T-helper 9 cell (primary cell): Measurements from ENCODE around the gene SOS1.
"Not testable (repeated sequence)": the region's sequence is repeated elsewhere in the genome, so short reads cannot be mapped to it uniquely, and the experiment has no call there.

Source experiments
- DNase-seq: peaks from one replicate; pipeline ENCODE4 v3.0.0-alpha.2; 2020

Gene SOS1

DNA sequence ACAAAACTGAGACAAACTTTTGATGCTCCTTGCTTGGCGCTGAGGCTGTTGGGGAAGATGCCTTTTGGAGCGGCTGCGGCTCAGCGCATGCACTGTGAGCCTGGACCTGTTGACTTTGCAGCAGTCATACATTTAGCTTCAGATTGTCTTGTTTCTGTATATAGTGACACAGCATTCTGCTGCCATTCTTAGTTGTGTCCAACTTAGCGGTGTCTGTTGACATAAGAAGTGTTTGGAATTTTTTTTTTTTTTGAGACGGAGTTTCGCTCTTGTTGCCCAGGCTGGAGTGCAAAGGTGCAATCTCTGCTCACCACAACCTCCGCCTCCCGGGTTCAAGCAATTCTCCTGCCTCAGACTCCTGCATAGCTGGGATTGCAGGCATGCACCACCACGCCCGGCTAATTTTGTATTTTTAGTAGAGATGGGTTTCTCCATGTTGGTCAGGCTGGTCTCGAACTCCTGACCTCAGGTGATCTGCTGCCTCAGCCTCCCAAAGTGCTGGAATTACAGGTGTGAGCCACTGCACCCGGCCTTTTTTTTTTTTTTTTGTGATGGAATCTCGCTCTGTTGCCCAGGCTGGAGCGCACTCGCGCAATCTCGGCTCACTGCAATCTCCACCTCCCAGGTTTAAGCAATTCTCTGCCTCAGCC, 17.5 kb upstream of the SOS1 start:
- DNase-seq: not testable (repeated sequence)

DNA sequence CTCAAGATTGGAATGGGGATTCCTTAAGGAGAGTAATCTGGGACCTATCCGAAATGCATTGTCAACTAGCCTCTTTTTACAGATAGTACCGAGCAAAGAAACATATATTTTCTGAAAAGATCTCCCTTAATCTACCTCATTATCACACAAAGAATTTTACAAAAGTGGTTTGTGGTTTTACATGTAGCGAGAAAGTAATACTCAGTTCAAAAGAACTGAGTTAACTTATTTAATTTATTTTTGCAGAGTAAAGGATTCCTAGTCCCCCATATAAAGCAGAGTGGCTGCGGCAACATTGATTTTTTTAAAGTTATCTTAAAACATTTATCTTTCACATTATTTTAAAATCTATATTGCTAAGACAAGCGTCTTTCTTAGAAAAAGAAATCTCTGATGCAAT, 15.9 kb upstream of the SOS1 start:
- DNase-seq: no peak

DNA sequence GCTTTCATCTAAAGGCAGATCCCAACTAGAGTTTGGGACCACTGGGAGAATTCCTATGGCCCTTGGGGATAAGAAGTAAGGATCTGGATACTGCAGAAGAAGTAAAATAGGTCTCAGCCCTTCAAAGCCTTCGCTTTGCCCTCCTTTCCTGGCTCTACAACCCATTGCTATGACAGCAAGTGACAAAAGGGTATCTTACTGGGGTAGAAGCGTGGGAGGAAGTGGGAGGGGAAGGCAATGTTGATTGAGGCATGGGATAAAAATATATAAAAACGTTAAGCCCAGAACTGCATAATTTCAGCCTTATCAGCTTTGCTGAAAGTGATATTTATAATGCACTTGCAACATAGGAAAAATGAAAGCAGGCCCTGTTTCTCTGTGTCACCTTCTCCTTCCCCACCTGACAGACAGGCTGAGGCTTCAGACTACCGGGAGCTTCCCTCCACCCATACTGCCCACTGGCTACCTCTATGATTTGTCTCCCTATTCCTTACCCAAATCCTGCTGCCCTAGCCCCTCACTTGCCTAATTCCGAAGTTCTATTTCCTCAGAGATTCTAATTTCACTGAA, 14.9 kb upstream of the SOS1 start:
- DNase-seq: no peak

DNA sequence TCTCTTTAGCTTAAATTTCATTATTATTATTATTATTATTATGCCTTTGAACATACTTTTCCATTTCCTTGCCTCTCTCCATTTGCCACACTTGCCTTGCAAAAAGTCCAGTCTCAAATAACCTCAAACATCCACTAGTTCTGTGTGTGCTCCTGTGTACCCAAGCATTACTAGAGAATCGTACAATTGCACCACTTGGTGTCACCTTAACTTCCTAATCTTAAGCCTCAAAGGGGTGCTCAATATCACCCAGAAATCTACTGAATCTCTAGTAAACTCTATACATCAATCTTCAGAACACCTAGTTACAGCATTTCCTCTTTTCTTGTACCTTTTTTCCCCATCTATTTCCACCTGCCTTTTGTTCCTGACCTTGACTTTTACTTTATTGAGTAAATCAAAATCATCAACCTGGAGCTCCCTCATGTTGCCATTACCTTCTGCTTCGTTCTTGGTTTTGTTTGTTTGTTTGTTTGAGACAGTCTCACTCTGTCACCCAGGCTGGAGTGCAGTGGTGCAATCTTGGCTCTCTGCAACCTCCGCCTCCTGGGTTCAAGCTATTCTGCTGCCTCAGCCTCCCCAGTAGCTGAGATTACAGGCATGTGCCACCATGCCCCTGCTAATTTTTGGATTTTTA, 12.5 kb upstream of the SOS1 start:
- DNase-seq: no peak

DNA sequence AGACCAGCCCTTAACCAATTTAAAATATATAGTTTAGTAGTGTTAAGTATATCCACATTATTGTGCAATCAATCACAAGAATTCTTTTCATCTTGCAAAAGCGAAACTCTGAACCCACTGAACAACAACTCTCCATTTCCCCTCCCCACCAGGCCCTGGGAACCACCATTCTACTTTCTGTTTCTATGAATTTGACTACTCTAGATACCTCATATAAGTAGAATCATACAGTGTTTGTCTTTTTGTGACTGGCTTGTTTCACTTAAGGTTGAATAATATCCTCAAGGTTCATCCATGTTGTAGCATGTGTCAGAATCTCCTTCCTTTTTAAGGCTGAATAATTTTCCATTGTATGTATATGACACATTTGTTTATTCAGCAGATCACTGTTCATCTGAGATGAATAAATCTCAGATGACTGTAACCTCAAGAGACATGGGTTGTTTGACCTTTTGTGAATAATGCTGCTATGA, 8.1 kb upstream of the SOS1 start:
- no peak for DNase-seq

DNA sequence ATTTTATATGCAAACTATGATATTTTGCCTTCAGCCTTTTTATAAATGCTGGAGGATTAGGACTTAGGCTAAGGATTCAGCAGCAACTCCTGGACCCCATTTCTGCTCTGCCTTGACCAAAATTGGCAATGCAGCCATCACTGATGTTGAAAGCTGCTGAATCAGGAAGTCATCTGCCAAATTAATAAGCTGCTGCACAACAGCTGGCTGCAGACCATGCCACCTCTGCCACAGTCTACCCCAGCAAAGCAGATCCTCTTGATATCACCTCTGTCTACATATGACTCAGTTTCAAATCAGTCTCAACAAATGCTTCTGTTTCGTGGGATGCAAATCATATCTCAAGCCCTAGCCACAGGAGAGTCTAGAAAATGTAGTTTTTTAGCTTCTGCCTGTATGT, 7.1 kb upstream of the SOS1 start:
- no peak for DNase-seq

DNA sequence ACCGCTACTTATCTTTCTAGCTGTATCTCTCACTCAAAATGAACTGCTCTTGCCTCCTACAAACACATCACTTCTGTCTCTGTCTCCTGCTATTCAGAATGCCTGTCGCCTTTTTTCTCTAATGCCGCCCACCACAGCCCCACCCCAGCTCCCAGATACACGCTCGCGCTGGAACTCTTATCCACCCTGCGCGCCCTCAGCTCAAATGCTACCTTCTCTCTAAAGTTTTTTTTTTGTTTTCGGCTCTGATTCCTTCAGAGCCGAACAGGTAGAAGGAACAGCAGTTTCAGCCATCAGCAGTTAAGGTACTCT, 3.9 kb upstream of the SOS1 start:
- no peak for DNase-seq

DNA sequence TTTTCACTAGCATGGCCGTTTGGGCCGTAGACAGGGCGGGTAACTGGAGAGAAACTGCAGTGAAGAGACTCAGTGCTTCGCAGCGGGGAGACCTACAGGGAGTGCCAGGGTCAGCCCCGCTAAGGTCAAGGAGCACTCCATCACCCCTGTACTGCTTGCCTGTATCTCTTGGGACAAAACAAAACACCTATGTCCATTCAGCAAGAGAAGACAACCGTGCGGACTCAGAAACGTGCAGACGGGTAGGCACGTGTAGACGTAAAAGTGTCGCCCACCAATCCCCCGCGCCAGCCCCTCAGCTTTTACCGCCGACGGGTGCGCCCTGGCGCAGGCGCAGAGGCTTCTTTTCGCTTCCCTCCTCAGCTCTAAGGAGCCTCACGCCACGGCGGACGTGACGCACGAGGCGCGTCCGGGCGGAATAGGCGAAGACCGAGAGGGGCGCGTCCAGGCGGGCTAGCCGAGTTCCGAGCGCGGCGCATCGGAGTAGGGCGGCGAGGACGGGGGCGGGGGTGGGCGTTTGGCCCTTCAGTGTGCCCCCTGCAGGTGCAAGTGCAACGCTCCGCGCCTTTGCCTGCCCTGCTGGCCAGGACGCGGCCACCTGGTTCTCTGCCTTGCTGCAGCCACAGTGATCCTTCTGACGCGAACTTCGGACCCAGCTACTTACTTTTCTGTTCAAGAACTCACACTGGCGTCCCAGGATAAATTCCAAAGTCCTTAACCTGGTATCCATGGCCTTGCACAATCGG, 3.3 kb upstream of the SOS1 start:
- peak; percentile 93 for DNase-seq

DNA sequence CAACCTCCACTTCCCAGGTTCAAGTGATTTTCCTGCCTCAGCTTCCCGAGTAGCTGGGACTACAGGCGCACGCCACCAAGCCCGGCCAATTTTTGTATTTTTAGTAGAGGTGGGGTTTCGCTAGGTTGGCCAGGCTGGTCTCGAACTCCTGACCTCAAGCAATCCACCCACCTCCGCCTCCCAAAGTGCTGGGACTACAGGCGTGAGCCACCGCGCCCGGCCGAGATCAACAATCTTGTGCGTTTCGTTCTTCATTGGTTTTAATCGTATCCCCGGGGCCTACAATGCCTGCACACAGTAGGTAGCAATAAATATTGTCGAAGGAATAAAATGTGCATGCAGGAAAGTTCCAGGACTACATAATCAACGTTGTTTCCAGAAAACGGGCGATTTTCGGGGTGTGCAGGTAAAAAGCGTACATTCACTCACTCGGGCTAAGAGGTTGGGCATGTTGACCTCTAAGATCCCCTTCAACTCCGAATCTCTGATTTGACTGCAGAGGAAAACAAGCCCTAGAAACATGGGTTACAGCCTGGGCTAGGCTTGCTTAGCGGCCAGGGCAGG, 2.7 kb upstream of the SOS1 start:
- DNase-seq: no peak

DNA sequence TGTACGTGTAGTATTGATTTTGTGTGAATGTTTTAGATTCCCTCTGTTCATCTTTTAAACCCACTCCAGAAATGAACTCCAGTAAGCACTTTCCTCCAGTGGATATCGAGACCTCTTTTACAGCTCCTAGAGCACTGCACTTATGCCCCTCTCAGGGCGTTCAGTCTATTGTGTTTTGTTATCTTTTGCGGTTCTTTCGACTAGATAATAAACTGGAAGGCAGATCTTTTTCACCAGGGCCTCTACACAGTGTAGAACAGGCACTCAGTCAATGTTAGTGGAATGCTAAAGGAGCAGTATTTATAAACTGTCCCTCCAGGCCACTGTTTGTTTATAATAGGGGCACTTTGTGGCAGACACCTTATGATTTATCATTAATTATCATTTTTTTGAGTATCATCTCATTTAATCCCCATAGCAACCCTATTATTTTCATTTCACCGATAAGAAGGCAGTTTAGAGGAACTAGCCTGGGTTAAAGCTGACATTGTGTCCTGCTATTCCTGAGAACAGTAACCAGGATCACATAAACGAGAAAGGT, 742 bp upstream of the SOS1 start:
- no peak for DNase-seq

DNA sequence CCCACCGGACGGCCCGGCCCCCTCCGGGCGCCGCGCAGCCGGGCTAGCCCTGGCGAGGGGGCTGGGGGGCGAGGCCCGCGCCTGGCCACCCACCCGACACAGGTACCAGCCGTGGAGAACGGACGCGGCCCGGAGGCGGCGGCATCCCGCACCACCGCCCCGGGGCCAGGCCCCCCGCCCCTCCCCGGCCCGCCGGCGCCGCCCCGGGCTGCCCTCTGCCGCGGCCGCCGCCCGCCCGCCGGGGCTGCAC, 405 bp downstream of the SOS1 start:
- DNase-seq: no peak

DNA sequence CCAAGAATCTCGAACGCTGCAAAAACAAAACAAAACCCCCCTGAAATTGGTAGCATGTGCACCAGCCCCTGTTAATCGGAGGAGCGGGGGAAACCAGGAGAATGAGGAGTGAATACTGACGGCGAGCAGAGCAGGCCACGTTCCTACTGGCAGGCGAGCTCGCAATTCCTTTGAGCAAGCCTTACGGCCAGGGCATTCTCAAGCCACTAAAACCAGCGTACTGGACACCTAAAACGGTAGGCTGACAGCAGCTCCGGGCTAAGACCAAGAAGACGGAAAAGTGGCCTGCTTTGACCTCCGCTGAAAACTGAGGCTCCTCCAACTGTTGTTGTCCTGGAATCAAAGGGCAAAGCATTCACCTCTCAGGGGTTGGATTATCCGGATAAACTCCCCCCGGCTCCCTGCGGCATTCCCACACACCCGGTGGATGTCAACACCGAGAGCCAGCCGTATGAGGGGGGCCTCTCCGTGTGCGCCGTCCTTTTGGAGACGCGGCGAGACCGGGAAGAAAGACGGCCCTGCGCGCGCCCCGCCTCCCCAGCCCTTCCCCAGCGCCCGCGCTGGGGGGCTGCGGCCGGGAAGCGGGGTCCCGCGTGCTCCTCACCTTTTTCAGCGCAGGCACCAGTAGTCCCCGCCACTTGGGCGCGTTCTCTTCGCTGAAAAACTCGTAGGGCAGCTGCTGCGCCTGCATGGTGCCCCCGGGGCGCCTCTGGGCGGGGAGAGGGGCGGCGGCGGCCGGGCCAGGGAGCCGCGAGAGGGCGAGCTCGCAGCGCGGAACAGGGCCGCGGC, 925 bp downstream of the SOS1 start:
- DNase-seq: peak; percentile 40

DNA sequence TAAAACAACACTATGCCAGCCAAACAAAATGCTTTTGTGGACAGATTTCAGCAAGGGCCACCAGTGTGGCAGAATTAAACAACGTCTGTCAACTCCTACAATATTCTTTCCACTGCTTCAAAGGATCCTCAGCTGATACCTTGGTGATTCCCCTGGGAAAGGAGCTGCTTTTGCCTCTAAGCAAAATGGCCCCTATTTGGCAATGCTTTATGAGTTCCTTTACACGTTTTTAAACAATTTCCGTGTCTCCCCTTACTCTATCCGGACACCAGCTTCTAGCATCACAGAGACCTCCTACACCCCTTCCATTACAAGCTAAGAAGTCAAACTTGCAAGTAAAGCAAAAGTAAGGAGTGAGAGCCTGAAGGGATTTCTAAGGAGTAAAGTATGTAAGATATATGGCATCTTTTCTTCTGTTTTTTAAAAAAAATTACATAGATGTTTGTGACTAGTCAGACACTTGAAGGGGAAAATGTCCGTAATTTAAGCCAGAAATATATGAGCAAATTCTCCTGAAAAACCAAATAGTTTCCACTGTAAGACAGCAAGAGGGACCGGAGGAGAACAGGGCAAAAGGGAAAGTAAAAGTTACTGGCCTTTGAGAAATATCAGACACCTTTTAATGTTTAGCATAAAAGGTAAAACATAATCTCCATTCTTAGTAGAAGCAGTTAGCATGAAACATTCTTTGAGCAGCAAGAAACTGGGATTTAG, 1.9 kb downstream of the SOS1 start:
- no peak for DNase-seq

DNA sequence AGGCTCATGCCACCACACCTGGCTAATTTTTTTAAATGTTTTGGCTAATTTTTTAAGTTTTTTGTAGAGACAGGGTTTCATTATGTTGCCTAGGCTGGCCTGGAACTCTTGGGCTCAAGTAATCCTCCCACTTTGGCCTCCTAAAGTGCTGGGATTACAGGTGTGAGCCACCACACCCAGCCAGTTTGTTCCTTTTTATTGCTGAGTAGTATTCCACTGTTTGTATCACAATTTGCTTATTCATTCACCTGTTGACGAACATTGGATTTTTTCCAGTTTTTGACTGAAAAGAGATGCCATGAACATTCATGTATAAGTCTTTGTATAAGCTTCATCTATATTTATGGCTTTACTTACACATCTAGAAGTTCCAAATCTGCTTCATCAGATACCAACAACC, 5.3 kb downstream of the SOS1 start:
- no peak for DNase-seq

DNA sequence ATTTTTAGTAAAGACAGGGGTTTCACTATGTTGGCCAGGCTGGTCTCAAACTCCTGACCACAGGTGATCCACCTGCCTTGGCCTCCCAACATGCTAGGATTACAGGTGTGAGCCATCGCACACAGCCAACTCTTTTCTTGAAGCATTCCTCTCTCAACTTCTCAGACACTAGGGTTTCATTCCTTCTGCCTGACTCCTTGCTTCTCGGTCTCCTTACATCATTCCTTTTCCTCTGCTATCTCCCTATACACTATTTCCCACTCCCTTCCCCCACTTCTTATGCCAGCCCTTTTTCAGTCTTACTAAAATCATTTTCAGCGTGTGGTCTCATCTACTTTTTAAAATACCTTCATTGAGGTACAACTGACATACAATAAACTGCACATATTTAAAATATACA, 6.1 kb downstream of the SOS1 start:
- no peak for DNase-seq

DNA sequence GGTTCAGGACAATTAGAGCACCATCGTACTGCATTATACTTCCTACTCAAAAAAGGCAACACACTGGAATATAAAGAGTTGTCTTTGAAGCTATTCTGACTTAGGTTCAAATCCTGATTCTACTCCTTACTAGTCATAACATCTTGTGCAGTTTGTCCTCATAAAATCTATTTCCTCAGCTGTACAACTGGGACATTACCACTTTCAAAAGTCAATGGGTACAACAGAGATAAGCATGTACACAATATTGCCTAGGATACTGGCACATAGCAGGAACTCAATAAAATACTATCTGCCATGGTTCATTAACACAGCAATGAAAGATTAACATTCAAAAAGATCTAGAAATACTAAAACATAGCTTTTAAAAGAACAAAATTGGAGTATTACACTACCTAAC, 11.3 kb downstream of the SOS1 start:
- no peak for DNase-seq

DNA sequence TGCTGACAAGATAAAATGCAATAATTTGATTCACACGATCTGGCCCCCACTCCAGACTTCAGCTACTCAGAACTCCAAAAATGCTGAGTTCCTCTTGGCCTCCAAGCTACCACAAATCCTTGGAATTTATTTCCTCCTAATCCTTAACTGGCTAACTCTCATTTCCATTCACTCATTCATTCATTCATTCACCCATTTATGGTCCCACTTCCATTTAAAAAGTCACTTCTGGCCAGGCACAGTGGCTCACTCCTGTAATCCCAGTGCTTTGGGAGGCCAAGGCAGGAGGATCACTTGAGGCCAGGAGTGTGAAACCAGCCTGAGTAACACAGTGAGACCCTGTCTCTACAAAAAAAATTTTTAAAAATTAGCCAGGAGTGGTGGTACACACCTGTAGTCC, 12.5 kb downstream of the SOS1 start:
- no peak for DNase-seq

DNA sequence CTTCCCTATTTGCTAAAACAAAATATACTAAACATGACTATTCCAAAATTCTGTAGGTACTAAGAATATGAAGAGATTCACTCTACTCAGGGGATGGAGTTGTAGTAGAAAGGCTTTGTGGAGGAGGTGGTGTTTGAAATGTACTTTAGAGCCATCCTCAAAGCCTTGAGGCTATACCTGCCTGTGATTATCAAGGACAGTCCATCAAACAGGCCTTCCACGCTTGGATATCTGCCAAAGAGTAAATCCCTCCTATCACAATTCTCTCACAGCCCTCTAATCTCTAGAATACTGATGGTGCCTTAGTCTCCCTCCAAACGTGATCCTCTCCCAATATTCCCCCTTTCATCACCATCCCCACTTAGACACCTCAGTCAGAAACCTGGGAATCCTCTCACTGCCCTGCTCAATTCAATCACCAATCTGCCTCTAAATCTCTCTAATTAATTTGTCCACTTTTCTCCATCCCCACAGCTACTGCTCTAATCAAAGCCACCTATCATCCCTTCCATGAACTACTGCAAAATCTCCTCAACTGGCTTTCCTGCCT, 13.1 kb downstream of the SOS1 start:
- DNase-seq: no peak

DNA sequence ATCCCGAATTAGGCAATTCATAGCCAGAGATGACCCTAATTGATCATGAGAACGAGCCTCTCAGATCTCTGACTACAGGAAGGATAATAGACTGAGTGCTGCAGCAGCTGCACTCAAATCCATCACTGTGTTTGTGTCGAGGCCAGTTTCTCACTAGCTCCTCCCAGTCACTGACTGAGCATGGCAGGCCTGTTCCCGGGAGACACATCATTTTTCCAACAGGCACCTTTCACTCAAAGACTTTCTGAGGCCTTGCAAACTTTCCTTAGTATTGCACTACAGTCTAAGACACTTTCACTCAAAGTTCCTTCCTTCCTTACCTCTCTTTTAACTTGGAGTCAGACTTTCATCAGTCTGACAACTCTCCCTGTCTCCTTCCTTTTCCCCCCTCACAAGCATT, 13.7 kb downstream of the SOS1 start:
- no peak for DNase-seq

DNA sequence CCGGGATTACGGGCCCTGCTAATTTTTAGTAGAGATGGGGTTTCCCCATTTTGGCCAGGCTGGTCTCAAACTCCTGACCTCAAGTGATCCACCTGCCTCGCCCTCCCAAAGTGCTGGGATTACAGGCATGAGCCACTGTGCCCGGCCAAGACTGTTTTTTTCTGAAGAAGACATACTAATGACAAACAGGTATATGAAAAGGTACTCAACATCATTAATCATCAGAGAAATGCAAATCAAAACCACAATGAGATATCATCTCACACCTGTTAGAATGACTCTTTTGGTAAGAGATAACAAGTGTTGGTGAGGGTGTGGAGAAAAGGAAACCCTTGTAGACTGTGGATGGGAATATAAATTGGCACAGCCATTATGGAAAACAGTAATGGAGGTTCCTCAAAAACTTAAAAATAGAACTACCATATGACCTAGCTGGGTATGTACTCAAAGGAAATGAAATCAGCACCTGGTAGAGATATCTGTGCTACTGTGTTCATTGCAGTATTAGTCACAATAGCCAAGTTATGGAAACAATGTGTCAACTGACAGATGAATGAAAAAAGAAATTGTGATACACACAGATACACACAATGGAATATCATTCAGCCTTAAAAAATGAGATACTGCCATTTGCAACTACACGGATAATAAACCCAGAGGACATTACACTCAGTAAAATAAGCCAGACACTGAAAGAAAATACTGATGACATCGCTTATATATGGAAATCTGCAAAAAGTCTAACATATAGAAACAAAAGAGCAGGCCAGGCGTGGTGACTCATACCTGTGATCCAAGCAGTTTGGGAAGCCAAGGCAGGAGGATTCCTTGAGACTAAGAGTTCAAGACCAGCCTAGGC, 20.8 kb downstream of the SOS1 start:
- DNase-seq: no peak

DNA sequence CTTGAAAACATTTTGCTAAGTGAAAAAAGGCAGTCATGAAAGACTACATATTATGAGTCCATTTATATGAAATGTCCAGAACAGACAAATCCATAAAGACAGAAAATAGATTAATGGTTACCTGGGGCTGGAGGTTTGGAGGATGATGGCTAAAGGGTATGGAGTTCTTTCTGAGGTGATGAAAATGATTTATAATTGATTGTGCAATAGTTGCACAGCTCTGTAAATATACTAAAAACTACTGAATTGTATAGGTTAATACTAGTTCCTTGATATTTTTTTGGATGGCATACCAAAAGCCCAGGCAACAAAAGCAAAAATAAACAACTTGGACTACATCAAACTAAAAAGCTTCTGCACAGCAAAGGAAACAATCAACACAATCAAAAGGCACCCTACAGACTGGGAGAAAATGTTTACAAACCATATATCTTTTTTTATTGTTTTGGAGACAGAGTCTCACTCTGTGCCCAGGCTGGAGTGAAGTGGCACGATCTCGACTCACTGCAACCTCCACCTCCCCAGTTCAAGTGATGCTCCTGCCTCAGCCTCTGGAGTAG, 21.5 kb downstream of the SOS1 start:
- DNase-seq: no peak
